ENCODE data around the gene THSD1. TPM values are rescaled to one million over a fixed set of nuclear protein-coding genes. Genes with fewer than 3 reads are reported as not detected.
"Not testable (repeated sequence)": the region's sequence is repeated elsewhere in the genome, so short reads cannot be mapped to it uniquely, and the experiment has no call there.

THSD1 gene
- total RNA-seq, 2 donors from 2014 or later = 2.7 to 4.1 TPM

DNA sequence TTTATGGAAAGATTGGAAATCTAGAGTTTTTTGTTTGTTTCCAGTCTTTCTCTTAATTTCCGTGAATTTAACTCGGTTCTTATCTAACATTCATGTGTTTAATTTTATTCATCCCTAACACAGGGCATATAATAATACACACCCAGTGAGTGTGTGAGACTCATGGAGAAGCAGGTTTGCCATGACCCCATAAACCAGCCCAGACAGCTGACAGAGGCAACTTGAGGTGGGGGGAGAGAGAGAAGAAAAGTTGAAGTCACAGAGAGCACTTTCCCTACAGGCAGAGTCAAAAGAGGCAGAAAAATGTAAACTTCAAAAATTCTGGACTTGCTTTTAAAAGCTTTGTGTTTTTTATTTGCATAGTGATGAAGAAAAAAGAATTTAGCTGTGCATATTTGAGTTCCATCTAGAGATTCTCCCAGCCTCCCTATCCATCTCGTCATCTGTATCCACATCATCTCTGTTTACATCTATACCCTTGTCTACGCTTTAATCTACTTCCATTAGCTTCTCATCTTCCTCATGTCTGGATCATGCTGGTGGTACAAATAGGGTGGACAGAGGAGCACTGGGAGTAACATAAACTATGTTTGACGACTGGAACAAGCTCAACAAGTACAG is 60.2 kb downstream of the THSD1 start:
- H3K27ac ChIP-seq = no peak overlapping the region
- no peaks in the 10 kb centered on the region for H3K36me3 ChIP-seq
- ATAC-seq (ENCODE audit: insufficient number of reproducible peaks, low FRiP score, low read depth) = no peak
- TF ChIP-seq, protein P1, sequence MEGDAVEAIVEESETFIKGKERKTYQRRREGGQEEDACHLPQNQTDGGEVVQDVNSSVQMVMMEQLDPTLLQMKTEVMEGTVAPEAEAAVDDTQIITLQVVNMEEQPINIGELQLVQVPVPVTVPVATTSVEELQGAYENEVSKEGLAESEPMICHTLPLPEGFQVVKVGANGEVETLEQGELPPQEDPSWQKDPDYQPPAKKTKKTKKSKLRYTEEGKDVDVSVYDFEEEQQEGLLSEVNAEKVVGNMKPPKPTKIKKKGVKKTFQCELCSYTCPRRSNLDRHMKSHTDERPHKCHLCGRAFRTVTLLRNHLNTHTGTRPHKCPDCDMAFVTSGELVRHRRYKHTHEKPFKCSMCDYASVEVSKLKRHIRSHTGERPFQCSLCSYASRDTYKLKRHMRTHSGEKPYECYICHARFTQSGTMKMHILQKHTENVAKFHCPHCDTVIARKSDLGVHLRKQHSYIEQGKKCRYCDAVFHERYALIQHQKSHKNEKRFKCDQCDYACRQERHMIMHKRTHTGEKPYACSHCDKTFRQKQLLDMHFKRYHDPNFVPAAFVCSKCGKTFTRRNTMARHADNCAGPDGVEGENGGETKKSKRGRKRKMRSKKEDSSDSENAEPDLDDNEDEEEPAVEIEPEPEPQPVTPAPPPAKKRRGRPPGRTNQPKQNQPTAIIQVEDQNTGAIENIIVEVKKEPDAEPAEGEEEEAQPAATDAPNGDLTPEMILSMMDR (IDR thresholded peaks at IDR 0.05) = no peak
- no peak overlapping the region for H3K4me3 ChIP-seq
- DNase-seq (ENCODE audit: low spot score) = no peak
- H3K9me3 ChIP-seq = no peaks in the 10 kb centered on the region
- H3K27me3 ChIP-seq (replicated peaks; ENCODE audit: insufficient read depth) = no peaks in the 10 kb centered on the region
- H3K4me1 ChIP-seq (ENCODE audit: control insufficient read depth in 1 of 2, low read depth in 2 of 2) = no peaks in the 10 kb centered on the region

DNA sequence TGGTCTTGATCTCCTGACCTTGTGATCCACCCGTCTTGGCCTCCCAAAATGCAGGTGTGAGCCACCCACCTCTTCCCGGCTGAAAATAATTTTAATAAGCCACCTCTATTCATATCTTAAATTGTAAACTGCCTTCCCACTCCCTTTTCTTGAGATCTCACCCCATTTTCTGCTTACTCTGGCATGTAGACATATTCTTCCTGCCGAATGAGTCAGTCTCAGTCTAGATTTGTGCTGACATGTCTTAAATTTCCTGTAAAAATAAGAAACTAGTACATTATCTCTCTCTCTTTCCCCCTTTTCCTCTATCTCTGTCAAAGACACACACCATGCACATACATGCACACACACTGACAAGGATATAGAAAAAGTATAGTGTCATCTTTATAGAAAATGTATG is 60.9 kb downstream of the THSD1 start:
- no peaks in the 10 kb centered on the region for H3K36me3 ChIP-seq
- ATAC-seq (ENCODE audit: insufficient number of reproducible peaks, low FRiP score, low read depth) = no peak
- H3K4me3 ChIP-seq = no peak overlapping the region
- H3K27ac ChIP-seq = no peak overlapping the region
- no peak for DNase-seq (ENCODE audit: low spot score)
- no peaks in the 10 kb centered on the region for H3K27me3 ChIP-seq (replicated peaks; ENCODE audit: insufficient read depth)
- H3K9me3 ChIP-seq = no peaks in the 10 kb centered on the region
- no peaks in the 10 kb centered on the region for H3K4me1 ChIP-seq (ENCODE audit: control insufficient read depth in 1 of 2, low read depth in 2 of 2)
- TF ChIP-seq, protein P1 (IDR thresholded peaks at IDR 0.05) = no peak

DNA sequence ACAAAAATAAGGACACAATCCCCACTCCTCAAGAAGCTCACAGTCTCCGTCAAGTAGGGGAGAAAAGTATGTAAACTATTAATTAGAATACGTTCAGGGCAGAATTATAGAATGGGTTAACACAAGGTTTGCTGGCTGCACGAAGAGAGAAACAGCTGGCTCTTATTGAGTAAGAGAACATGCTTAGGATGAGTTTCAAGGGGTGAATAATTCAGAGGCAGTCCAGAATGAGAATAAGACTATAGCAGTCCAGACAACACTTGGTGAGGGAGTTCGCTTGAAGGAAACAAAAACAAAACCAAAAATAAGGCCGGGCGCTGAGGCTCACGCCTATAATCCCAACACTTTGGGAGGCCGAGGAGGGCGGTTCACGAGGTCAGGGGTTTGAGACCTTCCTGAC is 61.9 kb downstream of the THSD1 start:
- Histone ChIP-seq H3K4me3 (no peak overlapping the region), H3K36me3 (no peaks in the 10 kb centered on the region), H3K4me1 (ENCODE audit: control insufficient read depth in 1 of 2, low read depth in 2 of 2) (no peaks in the 10 kb centered on the region), H3K27ac (no peak overlapping the region), H3K9me3 (no peaks in the 10 kb centered on the region), H3K27me3 (replicated peaks; ENCODE audit: insufficient read depth) (no peaks in the 10 kb centered on the region)
- DNase-seq (ENCODE audit: low spot score) (no peak), ATAC-seq (ENCODE audit: insufficient number of reproducible peaks, low FRiP score, low read depth) (no peak)
- TF ChIP-seq, protein P1 (IDR thresholded peaks at IDR 0.05) = no peak

DNA sequence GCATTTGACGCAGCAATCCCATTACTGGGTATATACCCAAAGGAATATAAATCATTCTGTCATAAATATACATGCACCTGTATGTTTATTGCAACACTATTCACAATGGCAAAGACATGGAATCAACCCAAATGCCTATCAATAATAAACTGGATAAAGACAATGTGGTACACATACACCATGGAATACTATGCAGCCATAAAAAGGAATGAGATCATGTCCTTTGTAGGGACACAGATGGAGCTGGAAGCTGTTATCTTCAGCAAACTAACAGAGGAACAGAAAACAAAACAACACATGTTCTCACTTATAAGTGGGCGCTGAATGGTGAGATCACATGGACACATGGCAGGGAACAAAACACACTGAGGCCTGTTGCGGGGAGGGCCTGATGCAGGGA is 63.8 kb downstream of the THSD1 start:
- not testable (repeated sequence) for DNase-seq (ENCODE audit: low spot score); ATAC-seq (ENCODE audit: insufficient number of reproducible peaks, low FRiP score, low read depth); H3K36me3 ChIP-seq; H3K27ac ChIP-seq; H3K4me3 ChIP-seq; H3K9me3 ChIP-seq; H3K27me3 ChIP-seq (replicated peaks; ENCODE audit: insufficient read depth); H3K4me1 ChIP-seq (ENCODE audit: control insufficient read depth in 1 of 2, low read depth in 2 of 2)

DNA sequence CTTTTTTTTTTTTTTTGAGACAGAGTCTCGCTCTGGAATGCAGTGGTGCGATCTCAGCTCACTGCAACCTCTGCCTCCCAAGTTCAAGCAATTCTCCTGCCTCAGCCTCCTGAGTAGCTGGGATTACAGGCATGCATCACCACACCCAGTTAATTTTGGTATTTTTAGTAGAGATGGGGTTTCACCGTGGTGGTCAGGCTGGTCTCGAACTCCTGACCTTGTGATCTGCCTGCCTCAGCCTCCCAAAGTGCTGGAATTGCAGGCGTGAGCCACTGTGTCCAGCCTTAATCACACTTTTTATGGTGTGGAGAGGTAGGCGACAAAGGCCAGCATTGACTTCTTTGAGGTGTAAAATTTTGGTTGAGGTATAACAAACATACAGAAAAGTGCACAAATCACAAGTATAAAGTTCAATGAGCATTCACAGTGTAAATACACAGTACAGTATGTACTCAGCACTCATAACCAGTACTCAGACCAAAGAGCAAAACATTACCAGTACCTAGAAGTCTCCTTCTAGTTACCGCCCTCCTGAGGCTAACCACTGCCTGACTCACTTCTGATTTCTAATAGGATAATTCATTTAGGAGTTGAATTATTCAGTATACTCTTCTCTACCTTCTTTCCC is 68.0 kb downstream of the THSD1 start:
- not testable (repeated sequence) for ATAC-seq (ENCODE audit: insufficient number of reproducible peaks, low FRiP score, low read depth); H3K27me3 ChIP-seq (replicated peaks; ENCODE audit: insufficient read depth); H3K4me1 ChIP-seq (ENCODE audit: control insufficient read depth in 1 of 2, low read depth in 2 of 2); H3K27ac ChIP-seq; H3K9me3 ChIP-seq; H3K36me3 ChIP-seq; H3K4me3 ChIP-seq; DNase-seq (ENCODE audit: low spot score)

DNA sequence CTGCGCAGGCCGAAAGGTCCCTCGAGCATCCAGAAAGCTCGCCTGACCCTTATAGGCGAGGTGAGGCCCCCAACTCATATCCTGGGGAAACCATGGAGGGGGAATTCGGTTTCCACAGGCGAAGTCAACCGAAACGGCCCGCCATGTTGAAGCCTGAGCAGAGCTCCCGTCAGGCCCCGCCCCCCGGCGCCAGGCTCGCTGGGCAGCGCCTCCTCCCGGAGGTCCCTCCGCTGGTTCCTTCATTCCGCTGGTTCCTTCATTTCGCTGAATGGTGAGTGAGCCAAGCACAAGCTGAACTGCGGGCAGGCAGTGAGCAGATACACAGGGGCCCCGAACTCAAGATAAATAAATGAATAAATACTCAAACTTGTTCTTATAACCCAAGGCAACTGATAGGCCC is 71.9 kb downstream of the THSD1 start:
- not testable (repeated sequence) for DNase-seq (ENCODE audit: low spot score); H3K4me3 ChIP-seq; H3K36me3 ChIP-seq; H3K9me3 ChIP-seq; H3K27ac ChIP-seq; H3K27me3 ChIP-seq (replicated peaks; ENCODE audit: insufficient read depth); ATAC-seq (ENCODE audit: insufficient number of reproducible peaks, low FRiP score, low read depth); H3K4me1 ChIP-seq (ENCODE audit: control insufficient read depth in 1 of 2, low read depth in 2 of 2)

DNA sequence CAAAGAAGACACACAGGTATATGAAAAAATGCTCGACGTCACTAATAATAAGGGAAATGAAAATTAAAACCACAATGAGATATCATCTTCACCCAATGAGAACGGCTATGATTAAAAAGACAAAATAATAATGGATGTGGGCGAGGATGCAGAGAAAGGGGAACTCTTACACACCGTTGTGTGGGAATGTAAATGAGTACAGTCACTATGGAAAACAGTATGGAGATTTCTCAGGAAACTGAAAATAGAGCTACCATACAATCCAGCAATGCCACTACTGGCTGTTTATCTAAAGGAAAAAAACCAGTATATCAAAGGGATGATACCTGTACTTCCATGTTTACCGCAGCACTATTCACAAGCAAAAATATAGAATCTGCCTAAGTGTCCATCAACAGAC is 74.1 kb downstream of the THSD1 start:
- ATAC-seq (ENCODE audit: insufficient number of reproducible peaks, low FRiP score, low read depth); H3K36me3 ChIP-seq: not testable (repeated sequence)

More for the DNA sequence above, 74.1 kb downstream of the THSD1 start:
- H3K4me1 ChIP-seq (ENCODE audit: control insufficient read depth in 1 of 2, low read depth in 2 of 2); H3K9me3 ChIP-seq; H3K27ac ChIP-seq; H3K27me3 ChIP-seq (replicated peaks; ENCODE audit: insufficient read depth); DNase-seq (ENCODE audit: low spot score); H3K4me3 ChIP-seq: not testable (repeated sequence)

Other genes with a start within 250 kb of the THSD1 start
- 10 to 100 TPM; 10.4 to 16.4 TPM for gene NEK3, start 246.6 kb downstream of the THSD1 start, total RNA-seq
- 100 to 1,000 TPM in 1 of 2 donors, 10 to 100 TPM in 1; 42.1 to 100 TPM for gene VPS36, start 44.5 kb upstream of the THSD1 start, total RNA-seq
- gene CKAP2, start 49.3 kb upstream of the THSD1 start, total RNA-seq = 1 to 10 TPM; 4.6 to 5.1 TPM
- 1 to 10 TPM; 6.9 to 8.7 TPM for gene HNRNPA1L2, start 236.3 kb upstream of the THSD1 start, total RNA-seq
- 10 to 100 TPM; 30.8 to 36.0 TPM for gene SUGT1, start 246.7 kb upstream of the THSD1 start, total RNA-seq